A673 (cell line): ENCODE measurements around the gene PCNX1. TPM values are rescaled to one million over a fixed set of nuclear protein-coding genes. Genes with fewer than 3 reads are reported as not detected.
"Not testable (repeated sequence)": the region's sequence is repeated elsewhere in the genome, so short reads cannot be mapped to it uniquely, and the experiment has no call there.

Source experiments
- BruUV-seq: library from RNA; stranded (reverse); fragments of 400-500 nt; replicated peaks from 2 replicates; lab custom pipeline; 2021; lab: Mats Ljungman, UMichigan
- CTCF ChIA-PET: fragments of 300-600 bp; sonication (Branson Sonifier 250); formaldehyde crosslinking; loops from one replicate; lab custom pipeline; 2022; ENCODE audit warnings: antibody characterized with exemption; lab: Charles Lee
- POLR2A ChIA-PET: fragments of 300-600 bp; sonication (Branson Sonifier 250); formaldehyde crosslinking; loops from one replicate; lab custom pipeline; 2022; ENCODE audit warnings: antibody characterized with exemption; ENCODE audit not compliant: low non-redundant PET; lab: Charles Lee
- DNase-seq: peaks from one replicate; pipeline ENCODE4 v3.0.0-alpha.2; 2015; ENCODE audit warnings: low spot score
- H3K27ac ChIP-seq: fragments of 200-600 bp; sonication (generic); 2 replicates; pipeline ENCODE4 v1.5.1; 2016; ENCODE audit warnings: mixed run types, low read depth, mild to moderate bottlenecking, mixed read lengths, antibody characterized with exemption, low read length; ENCODE audit not compliant: poor library complexity, severe bottlenecking
- H3K27me3 ChIP-seq: fragments of 200-600 bp; sonication (generic); replicated peaks from 2 replicates; pipeline ENCODE4 v1.6.1; 2017; ENCODE audit warnings: mixed run types, low read depth, mild to moderate bottlenecking, mixed read lengths, antibody characterized with exemption, low read length; ENCODE audit not compliant: insufficient read depth, poor library complexity
- H3K36me3 ChIP-seq: fragments of 200-600 bp; sonication (generic); 2 replicates; pipeline ENCODE4 v1.6.1; 2016; ENCODE audit warnings: mixed run types, mild to moderate bottlenecking, mixed read lengths, antibody characterized with exemption, low read length; ENCODE audit not compliant: insufficient read depth, poor library complexity, severe bottlenecking
- H3K4me1 ChIP-seq: fragments of 200-600 bp; sonication (generic); 2 replicates; pipeline ENCODE4 v1.6.1; 2017; ENCODE audit warnings: mixed run types, mild to moderate bottlenecking, mixed read lengths, antibody characterized with exemption, low read length; ENCODE audit not compliant: insufficient read depth, poor library complexity, severe bottlenecking
- H3K4me3 ChIP-seq: fragments of 200-600 bp; sonication (generic); 2 replicates; pipeline ENCODE4 v1.5.1; 2016; ENCODE audit warnings: low read depth, mixed run types, mild to moderate bottlenecking, mixed read lengths, low read length; ENCODE audit not compliant: poor library complexity, severe bottlenecking
- H3K9me3 ChIP-seq: fragments of 200-600 bp; sonication (generic); 2 replicates; pipeline ENCODE4 v1.6.1; 2016; ENCODE audit warnings: mixed run types, low read depth, mild to moderate bottlenecking, mixed read lengths, antibody characterized with exemption, low read length; ENCODE audit not compliant: poor library complexity, severe bottlenecking
- CTCF ChIP-seq: fragments of 300-800, 200-600 bp; sonication (generic); conservative IDR thresholded peaks from 2 replicates; pipeline ENCODE4 v1.5.1; 2017; ENCODE audit warnings: low read depth, mild to moderate bottlenecking, antibody characterized with exemption, low read length, moderate library complexity, mixed read lengths
- EZH2 ChIP-seq: fragments of 200-600 bp; sonication (generic); IDR thresholded peaks from 2 replicates; pipeline ENCODE4 v1.6.1; 2017; ENCODE audit warnings: borderline replicate concordance, low read depth, mild to moderate bottlenecking, mixed read lengths, antibody characterized with exemption, low read length; ENCODE audit not compliant: poor library complexity, severe bottlenecking
- intact Hi-C: fragments of 100-400 bp; cut with micrococcal nuclease; formaldehyde crosslinking; loops from one replicate; pipeline ENCODE4 v1.10.0; 2022; ENCODE audit not compliant: unreplicated experiment
- total RNA-seq: library from RNA; stranded (reverse); gene quantifications from 2 replicates; pipeline ENCODE4 v1.2.3, GENCODE V29; 2021

PCNX1 gene
- total RNA-seq, 1 experiment from 2014 or later = 60.7 TPM

GRCh38 chr14:70934502-70935134, 27.4 kb downstream of the PCNX1 start:
- intact Hi-C loops = no loop called here
- H3K27me3 ChIP-seq = no peaks in the 10 kb centered on the region
- no peak overlapping the region for H3K4me3 ChIP-seq
- BruUV-seq = no TSS peak
- TF ChIP-seq EZH2 (no peak), CTCF (no peak)
- H3K9me3 ChIP-seq = no peaks in the 10 kb centered on the region
- ChIA-PET POLR2A (no interaction called here), CTCF (no interaction called here)
- H3K36me3 ChIP-seq = no peaks in the 10 kb centered on the region
- peaks cover 23% of the 10 kb centered on the region for H3K4me1 ChIP-seq
- peak; percentile 36 for DNase-seq
- peak overlapping the region; percentile 10 for H3K27ac ChIP-seq

GRCh38 chr14:70935135-70935534, 27.9 kb downstream of the PCNX1 start:
- H3K27me3 ChIP-seq = no peaks in the 10 kb centered on the region
- DNase-seq = peak; percentile 22
- H3K27ac ChIP-seq = peak overlapping the region; percentile 10
- POLR2A ChIA-PET = no interaction called here
- H3K36me3 ChIP-seq = no peaks in the 10 kb centered on the region
- no peak overlapping the region for H3K4me3 ChIP-seq
- CTCF ChIA-PET = no interaction called here
- H3K4me1 ChIP-seq = peaks cover 23% of the 10 kb centered on the region
- no peak for TF ChIP-seq EZH2
- TF ChIP-seq CTCF = no peak
- BruUV-seq = no TSS peak
- no peaks in the 10 kb centered on the region for H3K9me3 ChIP-seq
- intact Hi-C loops = no loop called here

- H3K4me1 ChIP-seq, intact Hi-C loops, H3K27ac ChIP-seq, POLR2A ChIA-PET, CTCF ChIA-PET, DNase-seq, H3K27me3 ChIP-seq, H3K4me3 ChIP-seq, H3K36me3 ChIP-seq, BruUV-seq: not testable (repeated sequence)
- H3K9me3 ChIP-seq = peaks cover 27% of the 10 kb centered on the region
Observed at GRCh38 chr14:70939693-70940092, 32.4 kb downstream of the PCNX1 start.

GRCh38 chr14:70941637-70942341, 34.5 kb downstream of the PCNX1 start:
- DNase-seq, H3K4me3 ChIP-seq, H3K27me3 ChIP-seq, H3K36me3 ChIP-seq, H3K4me1 ChIP-seq, BruUV-seq, H3K27ac ChIP-seq, intact Hi-C loops, POLR2A ChIA-PET, CTCF ChIA-PET: not testable (repeated sequence)
- peaks cover 40% of the 10 kb centered on the region for H3K9me3 ChIP-seq
